ENCODE results near the gene CHMP4B. TPM values are rescaled to one million over a fixed set of nuclear protein-coding genes. Genes with fewer than 3 reads are reported as not detected.

Gene CHMP4B
- total and polyA plus RNA-seq, 7 donors, result 72.5 to 267 (median 151) TPM

GRCh38 chr20:33841436-33841799, 30.3 kb downstream of the CHMP4B start:
- Histone ChIP-seq H3K27ac (no peak overlapping the region), H3K4me1 (peaks cover 82% of the 10 kb centered on the region)
- intact Hi-C loops (cut with DNase I), result no loop called here

GRCh38 chr20:33842346-33842745, 31.2 kb downstream of the CHMP4B start:
- no peak for TF ChIP-seq CTCF (IDR thresholded peaks at IDR 0.05)
- Histone ChIP-seq H3K27me3 (ENCODE audit: insufficient read depth in 3 of 3, low read length in 2 of 3) (no peaks in the 10 kb centered on the region), H3K36me3 (ENCODE audit: insufficient read depth in 1 of 2, low read depth in 1 of 2) (no peaks in the 10 kb centered on the region), H3K9me3 (no peaks in the 10 kb centered on the region), H3K27ac (no peak overlapping the region), H3K4me1 (peaks cover 87% of the 10 kb centered on the region), H3K4me3 (no peak overlapping the region)
- 85 to 98% (median 88%) methylated on average over 3 of the region's 3 CpGs for WGBS, 3 donors
- ATAC-seq (no peak), DNase-seq (peak in 1 of 2 donors; percentile 19)
- intact Hi-C loops (cut with DNase I), result no loop called here

More at GRCh38 chr20:33841436-33841799, 30.3 kb downstream of the CHMP4B start:
- 66 to 74% (median 73%) methylated on average over 4 of the region's 4 CpGs for WGBS, 3 donors
- DNase-seq (no peak), ATAC-seq (no peak)
- Histone ChIP-seq H3K9me3 (no peaks in the 10 kb centered on the region), H3K27me3 (ENCODE audit: insufficient read depth in 3 of 3, low read length in 2 of 3) (no peaks in the 10 kb centered on the region), H3K36me3 (ENCODE audit: insufficient read depth in 1 of 2, low read depth in 1 of 2) (no peaks in the 10 kb centered on the region), H3K4me3 (no peak overlapping the region)
- no peak for TF ChIP-seq CTCF (IDR thresholded peaks at IDR 0.05)

- Histone ChIP-seq H3K4me1 (peaks cover 80% of the 10 kb centered on the region), H3K9me3 (no peaks in the 10 kb centered on the region), H3K27ac (no peak overlapping the region), H3K4me3 (no peak overlapping the region), H3K27me3 (ENCODE audit: insufficient read depth in 3 of 3, low read length in 2 of 3) (no peaks in the 10 kb centered on the region), H3K36me3 (ENCODE audit: insufficient read depth in 1 of 2, low read depth in 1 of 2) (no peaks in the 10 kb centered on the region)
- no peak for TF ChIP-seq CTCF (IDR thresholded peaks at IDR 0.05)
- WGBS, 3 donors, result 42 to 70% (median 47%) methylated on average over 1 of the region's 1 CpG
- ATAC-seq (no peak), DNase-seq (no peak)
- intact Hi-C loops (cut with DNase I), result no loop called here
Measured at GRCh38 chr20:33843050-33843449, 31.9 kb downstream of the CHMP4B start.

GRCh38 chr20:33843854-33844253, 32.7 kb downstream of the CHMP4B start:
- Histone ChIP-seq H3K4me3 (no peak overlapping the region), H3K27ac (no peak overlapping the region), H3K36me3 (ENCODE audit: insufficient read depth in 1 of 2, low read depth in 1 of 2) (peaks cover 0 to 7% of the 10 kb centered on the region in 2 donors), H3K9me3 (no peaks in the 10 kb centered on the region), H3K27me3 (ENCODE audit: insufficient read depth in 3 of 3, low read length in 2 of 3) (no peaks in the 10 kb centered on the region), H3K4me1 (peaks cover 72% of the 10 kb centered on the region)
- no peak for DNase-seq
- intact Hi-C loops (cut with DNase I), result no loop called here
- TF ChIP-seq CTCF (IDR thresholded peaks at IDR 0.05), result no peak
- WGBS, 3 donors, result 60 to 75% (median 65%) methylated on average over 4 of the region's 4 CpGs
- no peak for ATAC-seq

GRCh38 chr20:33846291-33846935, 35.3 kb downstream of the CHMP4B start:
- DNase-seq, result peak in 1 of 2 donors; percentile 58
- Histone ChIP-seq H3K4me1 (peaks cover 47% of the 10 kb centered on the region), H3K36me3 (ENCODE audit: insufficient read depth in 1 of 2, low read depth in 1 of 2) (peaks cover 4 to 33% of the 10 kb centered on the region in 2 donors), H3K27ac (no peak overlapping the region), H3K4me3 (no peak overlapping the region), H3K9me3 (no peaks in the 10 kb centered on the region), H3K27me3 (ENCODE audit: insufficient read depth in 3 of 3, low read length in 2 of 3) (no peaks in the 10 kb centered on the region)
- WGBS, 3 donors, result 57 to 75% (median 63%) methylated on average over 6 of the region's 6 CpGs
- intact Hi-C loops (cut with DNase I), result no loop called here
- peak in 3 of 4 donors; percentile 46 to 48 (median 47) for ATAC-seq
- no peak for TF ChIP-seq CTCF (IDR thresholded peaks at IDR 0.05)

Measured in psoas muscle (tissue), 8 donors.